Bronchial epithelial cell (primary cell): ENCODE results near the gene PALM2AKAP2. TPM values are rescaled to one million over a fixed set of nuclear protein-coding genes. Genes with fewer than 3 reads are reported as not detected.
A peak's percentile ranks its signal among the peaks of the same experiment; 100 is the strongest.

Source experiments
- DNase-seq: peaks from one replicate; pipeline ENCODE4 v3.0.0-alpha.2; 2010; ENCODE audit warnings: low read depth
- FAIRE-seq: peaks from 2 replicates; lab custom pipeline; 2011; peaks lifted over from hg19 to GRCh38; lab: Jason Lieb, UNC
- H3K27me3 ChIP-seq: 2 replicates; pipeline ENCODE4 v1.5.1; 2011; ENCODE audit warnings: low read length; ENCODE audit not compliant: control insufficient read depth, insufficient read depth
- H3K36me3 ChIP-seq: 2 replicates; pipeline ENCODE4 v1.5.1; 2011; ENCODE audit warnings: low read length; ENCODE audit not compliant: control insufficient read depth, insufficient read depth
- H3K4me3 ChIP-seq: 2 replicates; pipeline ENCODE4 v1.5.1; 2011; ENCODE audit warnings: mild to moderate bottlenecking, low read depth, low read length, control low read depth
- total RNA-seq: library from RNA; depleted of rRNA; stranded (reverse); fragments of >200 nt; gene quantifications from 2 replicates; pipeline ENCODE4 v1.2.1, GENCODE V29; 2014
- TF ChIP-seq, protein P1 (sequence below): IDR thresholded peaks from 2 replicates; pipeline ENCODE4 v1.5.1; 2011; ENCODE audit warnings: mild to moderate bottlenecking, moderate library complexity, low read length, control low read depth, inconsistent platforms; ENCODE audit not compliant: insufficient read depth, severe bottlenecking

PALM2AKAP2 gene
- total RNA-seq, 1 donor from 2014 or later = 1.3 TPM

- no peak overlapping the region for H3K4me3 ChIP-seq
- H3K36me3 ChIP-seq = no peaks in the 10 kb centered on the region
- DNase-seq = no peak
- H3K27me3 ChIP-seq = peaks cover 4% of the 10 kb centered on the region
- TF ChIP-seq, protein P1, sequence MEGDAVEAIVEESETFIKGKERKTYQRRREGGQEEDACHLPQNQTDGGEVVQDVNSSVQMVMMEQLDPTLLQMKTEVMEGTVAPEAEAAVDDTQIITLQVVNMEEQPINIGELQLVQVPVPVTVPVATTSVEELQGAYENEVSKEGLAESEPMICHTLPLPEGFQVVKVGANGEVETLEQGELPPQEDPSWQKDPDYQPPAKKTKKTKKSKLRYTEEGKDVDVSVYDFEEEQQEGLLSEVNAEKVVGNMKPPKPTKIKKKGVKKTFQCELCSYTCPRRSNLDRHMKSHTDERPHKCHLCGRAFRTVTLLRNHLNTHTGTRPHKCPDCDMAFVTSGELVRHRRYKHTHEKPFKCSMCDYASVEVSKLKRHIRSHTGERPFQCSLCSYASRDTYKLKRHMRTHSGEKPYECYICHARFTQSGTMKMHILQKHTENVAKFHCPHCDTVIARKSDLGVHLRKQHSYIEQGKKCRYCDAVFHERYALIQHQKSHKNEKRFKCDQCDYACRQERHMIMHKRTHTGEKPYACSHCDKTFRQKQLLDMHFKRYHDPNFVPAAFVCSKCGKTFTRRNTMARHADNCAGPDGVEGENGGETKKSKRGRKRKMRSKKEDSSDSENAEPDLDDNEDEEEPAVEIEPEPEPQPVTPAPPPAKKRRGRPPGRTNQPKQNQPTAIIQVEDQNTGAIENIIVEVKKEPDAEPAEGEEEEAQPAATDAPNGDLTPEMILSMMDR = no peak
- FAIRE-seq = peak; percentile 58
Observed at GRCh38 chr9:109737295-109737694, 42.7 kb upstream of the PALM2AKAP2 start.

- TF ChIP-seq, protein P1 = no peak
- no peak for FAIRE-seq
- Histone ChIP-seq H3K4me3 (no peak overlapping the region), H3K36me3 (no peaks in the 10 kb centered on the region), H3K27me3 (peaks cover 8% of the 10 kb centered on the region)
- peak; percentile 46 for DNase-seq
Observed at GRCh38 chr9:109739760-109740159, 40.2 kb upstream of the PALM2AKAP2 start.

DNA sequence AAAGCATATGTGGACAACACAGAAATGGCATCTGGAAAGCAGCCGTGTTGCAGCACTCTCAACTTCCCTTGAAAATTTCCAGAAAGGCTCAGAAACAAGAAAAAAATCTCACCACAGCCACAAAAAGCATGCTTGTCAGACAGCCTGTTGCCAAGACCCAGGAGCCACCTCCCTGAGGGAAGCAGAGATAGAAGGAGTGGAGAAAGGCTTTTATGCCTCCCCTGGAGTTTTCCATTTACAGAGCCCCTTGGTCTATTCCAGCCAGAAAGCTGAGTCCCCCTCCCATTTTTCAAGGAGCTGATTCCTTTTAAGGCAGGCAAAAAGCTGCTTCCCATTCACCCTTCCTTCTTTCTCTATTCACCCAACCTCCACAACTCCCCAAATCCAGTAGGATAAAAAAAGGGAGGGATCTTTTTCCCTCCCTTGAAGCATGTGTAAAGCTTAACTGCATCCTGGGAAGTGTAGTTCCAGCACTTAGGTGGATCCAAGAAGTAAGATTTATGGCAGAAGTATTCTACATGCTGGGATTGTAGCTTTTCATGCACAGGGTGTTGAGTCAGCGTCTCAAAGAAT, 37.1 kb upstream of the PALM2AKAP2 start:
- TF ChIP-seq, protein P1 = no peak
- DNase-seq (no peak), FAIRE-seq (no peak)
- peaks cover 8% of the 10 kb centered on the region for H3K27me3 ChIP-seq
- no peak overlapping the region for H3K4me3 ChIP-seq
- no peaks in the 10 kb centered on the region for H3K36me3 ChIP-seq

DNA sequence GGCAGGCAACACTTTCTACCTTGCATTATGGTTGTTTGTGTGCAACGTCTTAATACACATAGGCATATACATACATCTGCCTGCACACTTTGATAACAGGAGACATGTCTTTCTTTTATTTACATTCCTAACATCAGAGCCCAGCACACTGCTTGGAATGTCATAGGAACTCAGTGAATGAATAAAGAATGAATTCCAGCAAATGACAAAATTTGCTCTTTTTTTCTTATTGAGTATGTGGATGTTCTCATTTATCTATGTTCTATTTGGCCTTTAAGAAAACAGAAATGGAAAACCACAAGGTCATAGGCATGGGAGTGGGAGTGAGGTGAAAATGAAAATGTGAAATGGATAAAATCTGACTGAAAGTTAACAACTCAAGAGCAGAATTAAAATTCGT, 36.3 kb upstream of the PALM2AKAP2 start:
- DNase-seq = no peak
- TF ChIP-seq, protein P1 = no peak
- no peak for FAIRE-seq
- no peak overlapping the region for H3K4me3 ChIP-seq
- peaks cover 8% of the 10 kb centered on the region for H3K27me3 ChIP-seq
- no peaks in the 10 kb centered on the region for H3K36me3 ChIP-seq

DNA sequence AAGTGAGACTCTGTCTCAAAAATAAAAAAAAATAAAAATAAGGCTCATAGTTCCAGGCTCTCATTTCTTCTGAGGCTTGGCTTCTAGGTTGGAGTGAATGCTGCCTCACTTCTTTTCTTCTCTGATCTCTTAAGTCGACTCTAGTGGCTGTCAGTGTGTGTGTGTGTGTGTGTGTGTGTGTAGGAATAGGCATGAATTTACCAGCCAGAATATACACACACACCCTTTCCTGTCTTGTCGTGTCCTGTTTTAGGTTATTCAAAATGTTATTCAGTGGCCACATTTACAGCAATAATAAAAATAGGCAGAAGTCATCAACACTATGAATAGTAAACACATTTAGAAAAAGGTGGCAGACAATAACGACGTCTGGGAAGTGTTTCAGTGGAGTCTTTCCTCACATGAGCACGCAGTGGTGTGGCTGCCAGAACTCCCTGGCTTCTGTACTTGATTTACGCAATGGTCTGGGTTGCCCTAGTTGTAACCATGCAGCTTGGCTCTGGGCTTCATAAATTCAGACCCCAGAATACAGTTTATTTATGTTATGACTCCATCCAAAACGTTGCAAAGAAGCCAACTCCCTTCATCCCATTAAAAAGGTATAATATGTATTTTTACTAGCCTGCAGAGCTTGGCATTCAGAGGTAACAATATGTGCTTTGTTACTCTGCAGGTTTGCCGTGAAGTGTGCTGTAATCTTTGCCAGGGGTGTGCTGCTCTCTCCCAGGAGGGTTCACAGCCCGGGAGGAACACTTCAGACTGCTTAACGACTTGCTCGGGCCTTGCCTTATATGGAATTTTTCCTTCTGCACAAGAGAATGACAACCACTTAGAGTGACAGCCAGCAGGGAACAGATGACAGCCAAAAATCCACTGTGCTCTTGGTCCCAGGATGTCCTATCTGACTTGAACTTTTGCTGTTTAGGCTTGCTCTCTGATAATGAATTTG, 34.4 kb upstream of the PALM2AKAP2 start:
- no peaks in the 10 kb centered on the region for H3K36me3 ChIP-seq
- H3K27me3 ChIP-seq = peaks cover 8% of the 10 kb centered on the region
- peak; percentile 30 for DNase-seq
- no peak overlapping the region for H3K4me3 ChIP-seq
- no peak for FAIRE-seq
- TF ChIP-seq, protein P1 = no peak
